HG02870 (cell line): ENCODE results near the gene TRIM26.
"Not testable (repeated sequence)": the region's sequence is repeated elsewhere in the genome, so short reads cannot be mapped to it uniquely, and the experiment has no call there.

Experiments
- ATAC-seq: cut with Tn5 transposase; IDR thresholded peaks from one replicate; pipeline ENCODE4 v1.9.1; 2021; ENCODE audit warnings: mild to moderate bottlenecking, moderate library complexity; ENCODE audit not compliant: unreplicated experiment

The TRIM26 gene

GRCh38 chr6:30172681-30173080 lies 40.5 kb downstream of the TRIM26 start:
- ATAC-seq, result no peak

GRCh38 chr6:30171677-30172471 lies 41.3 kb downstream of the TRIM26 start:
- ATAC-seq, result no peak

GRCh38 chr6:30169658-30170614 lies 43.3 kb downstream of the TRIM26 start:
- no peak for ATAC-seq

DNA sequence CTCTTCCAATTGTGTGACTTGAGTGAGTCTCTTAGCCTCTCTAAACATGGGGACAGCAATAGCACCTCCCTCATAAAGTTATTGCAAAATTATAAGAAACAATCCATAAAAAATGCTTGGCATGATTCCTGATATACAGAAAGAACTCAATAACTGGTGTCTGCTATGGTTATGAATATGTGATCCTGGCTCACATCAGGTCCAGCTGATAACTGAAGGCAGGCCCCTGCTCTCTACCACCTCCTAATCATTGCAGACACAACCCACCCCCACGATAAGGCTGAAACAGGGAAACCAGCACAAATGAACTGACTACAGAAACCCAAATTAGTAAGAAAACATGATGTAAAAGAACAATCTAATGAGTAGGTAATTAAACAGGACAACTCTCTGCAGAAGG lies 44.5 kb downstream of the TRIM26 start:
- ATAC-seq, result no peak

GRCh38 chr6:30167101-30167500 lies 46.1 kb downstream of the TRIM26 start:
- ATAC-seq, result no peak

GRCh38 chr6:30165238-30165637 lies 48.0 kb downstream of the TRIM26 start:
- ATAC-seq, result not testable (repeated sequence)

GRCh38 chr6:30164714-30165113 lies 48.5 kb downstream of the TRIM26 start:
- no peak for ATAC-seq

- ATAC-seq, result no peak
Observed at GRCh38 chr6:30163918-30164654, 49.1 kb downstream of the TRIM26 start.

- ATAC-seq, result no peak
Observed at GRCh38 chr6:30163090-30163917, 49.9 kb downstream of the TRIM26 start, which contains the start of gene TRIM15. Gene TRIM15 (plus strand): TSS chr6:30163546. CDS start chr6:30163685, 139 bp downstream.

- no peak for ATAC-seq
Observed at GRCh38 chr6:30162265-30163089, 50.7 kb downstream of the TRIM26 start.

GRCh38 chr6:30160785-30161531 lies 52.2 kb downstream of the TRIM26 start, which contains the start of gene TRIM10:
Gene TRIM10 (minus strand): TSS chr6:30161211. CDS start chr6:30160858, 353 bp downstream.
- ATAC-seq, result no peak

DNA sequence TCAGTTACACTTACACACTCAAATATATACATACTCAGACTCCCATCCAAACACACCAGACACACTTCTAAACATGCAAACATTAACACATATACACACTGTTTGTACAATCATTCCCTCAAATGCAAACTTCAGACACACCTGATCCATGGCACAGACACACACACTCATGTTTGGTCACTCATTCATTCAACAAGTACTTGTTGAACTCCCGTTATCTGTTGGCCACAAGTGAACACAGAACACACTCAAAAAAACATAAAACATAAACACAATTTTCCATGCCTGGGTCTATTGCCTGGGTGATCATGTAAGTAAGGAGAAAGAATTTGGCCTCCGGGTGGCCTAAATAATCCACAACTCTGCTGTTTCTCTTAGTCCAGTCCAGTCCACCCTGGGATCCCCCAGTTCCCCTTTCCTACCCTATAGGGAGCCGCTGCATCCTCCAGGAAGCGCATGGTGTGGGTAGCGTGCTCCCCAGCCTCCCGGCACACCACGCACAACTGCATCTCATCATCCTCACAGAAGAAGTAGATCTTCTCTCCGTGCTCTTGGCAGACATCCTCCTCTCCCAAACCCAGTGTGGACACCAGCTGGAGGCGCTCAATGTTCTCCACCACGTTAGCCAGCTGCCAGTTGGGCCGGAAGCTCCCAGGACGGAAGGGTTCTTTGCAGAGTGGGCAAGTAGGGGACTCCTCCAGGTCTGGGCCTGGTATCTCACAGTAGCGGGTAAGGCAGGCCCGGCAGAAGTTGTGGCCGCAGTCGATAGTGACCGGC lies 53.0 kb downstream of the TRIM26 start:
- ATAC-seq, result no peak

GRCh38 chr6:30158475-30159040 lies 54.6 kb downstream of the TRIM26 start:
- ATAC-seq, result no peak

DNA sequence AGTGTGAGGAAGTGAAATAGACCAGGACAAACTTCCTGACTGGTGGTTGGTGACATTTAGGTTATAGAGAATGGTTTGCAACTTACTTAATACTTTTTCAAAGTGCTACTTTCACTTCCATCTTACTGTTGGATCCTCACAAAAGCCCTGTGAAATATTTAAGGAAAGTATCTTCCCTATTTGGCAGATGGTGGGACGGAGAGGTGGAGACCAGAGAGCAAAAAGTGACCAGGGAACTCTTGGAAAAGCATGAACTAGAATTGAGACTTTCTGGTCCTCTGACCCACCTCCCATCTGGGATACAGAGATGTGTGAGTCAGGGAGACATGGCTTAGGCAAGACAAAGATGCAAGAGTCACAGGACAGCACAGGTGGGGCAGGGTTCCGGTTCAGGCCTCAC lies 55.2 kb downstream of the TRIM26 start:
- no peak for ATAC-seq

DNA sequence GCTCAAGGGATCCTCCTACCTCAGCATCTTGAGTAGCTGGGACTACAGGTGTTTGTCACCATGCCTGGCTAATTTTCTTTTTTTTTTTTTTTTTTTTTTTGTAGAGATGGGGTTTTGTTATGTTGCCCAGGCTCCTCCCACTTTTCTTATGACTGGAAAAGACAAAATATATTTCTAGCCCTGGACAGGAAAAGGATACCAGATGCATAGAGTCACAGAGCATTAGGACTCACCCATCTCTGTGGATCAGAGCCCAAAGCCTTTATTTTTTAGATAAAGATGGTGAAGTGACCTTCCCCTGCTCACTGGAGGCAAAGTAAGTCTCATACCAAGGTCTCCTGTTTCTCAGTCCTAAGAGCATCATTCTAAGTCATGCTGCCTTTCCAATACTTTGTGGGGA lies 55.6 kb downstream of the TRIM26 start:
- no peak for ATAC-seq

- no peak for ATAC-seq
Observed at GRCh38 chr6:30156774-30157173, 56.4 kb downstream of the TRIM26 start.

DNA sequence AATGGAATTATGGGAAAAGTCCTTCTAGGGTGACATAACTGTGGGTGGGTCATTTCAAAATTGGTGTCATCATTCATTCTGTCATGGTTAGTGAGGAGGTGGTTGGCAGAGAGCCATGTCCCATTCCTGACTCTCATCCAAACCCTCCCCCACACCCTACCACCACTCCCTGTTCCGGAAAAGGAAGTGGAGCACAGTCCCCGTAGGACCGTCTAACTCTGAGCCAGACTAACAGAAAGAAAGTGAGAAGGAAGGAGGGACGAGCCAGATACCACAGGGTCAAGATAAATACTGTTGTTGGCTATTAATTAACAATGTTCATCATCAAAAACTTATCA lies 57.0 kb downstream of the TRIM26 start:
- no peak for ATAC-seq
